Fibroblast of lung (primary cell): ENCODE data around the gene GLCCI1. TPM values are rescaled to one million over a fixed set of nuclear protein-coding genes. Genes with fewer than 3 reads are reported as not detected.

ENCODE experiments used
- DNase-seq, 2 donors: peaks; one replicate each; pipeline versions ENCODE4 v3.0.0 to v3.0.0-alpha.2; 2010; ENCODE audit warnings: low read depth in 2 of 2
- H2AFZ ChIP-seq: 2 replicates; pipeline ENCODE4 v1.5.1; 2012; ENCODE audit warnings: low read length, control low read depth, inconsistent platforms
- H3K27ac ChIP-seq: 2 replicates; pipeline ENCODE4 v1.5.1; 2011; ENCODE audit warnings: low read length, control low read depth; ENCODE audit not compliant: insufficient read depth
- H3K27me3 ChIP-seq: 2 replicates; pipeline ENCODE4 v1.5.1; 2011; ENCODE audit warnings: mild to moderate bottlenecking, low read length; ENCODE audit not compliant: control insufficient read depth, insufficient read depth
- H3K36me3 ChIP-seq: 2 replicates; pipeline ENCODE4 v1.5.1; 2011; ENCODE audit warnings: low read length; ENCODE audit not compliant: control insufficient read depth, insufficient read depth
- H3K4me1 ChIP-seq: 2 replicates; pipeline ENCODE4 v1.5.1; 2011; ENCODE audit warnings: low read length; ENCODE audit not compliant: control insufficient read depth, insufficient read depth; ENCODE audit errors: extremely low read depth
- H3K4me2 ChIP-seq: 2 replicates; pipeline ENCODE4 v1.5.1; 2011; ENCODE audit warnings: low read length, control low read depth; ENCODE audit not compliant: insufficient read depth; ENCODE audit errors: extremely low read depth
- H3K4me3 ChIP-seq, 4 experiments: fragments of 200-600 bp in 1 of 4; sonication (generic) in 1 of 4; replicated peaks in 1 of 4; 2 replicates each; pipeline ENCODE4 v1.5.1; 2011 to 2016; ENCODE audit warnings: low read length in 4 of 4, low read depth in 3 of 4, mild to moderate bottlenecking in 3 of 4, control low read depth in 2 of 4, inconsistent platforms in 1 of 4, mixed read lengths in 1 of 4; ENCODE audit not compliant: insufficient read depth in 1 of 4; ENCODE audit errors: control extremely low read depth in 1 of 4
- H3K79me2 ChIP-seq: 2 replicates; pipeline ENCODE4 v1.5.1; 2012; ENCODE audit warnings: mild to moderate bottlenecking, low read length, inconsistent platforms; ENCODE audit not compliant: control insufficient read depth, insufficient read depth
- H3K9ac ChIP-seq: 2 replicates; pipeline ENCODE4 v1.5.1; 2011; ENCODE audit warnings: mild to moderate bottlenecking, low read length, control low read depth; ENCODE audit not compliant: insufficient read depth
- H3K9me3 ChIP-seq: 2 replicates; pipeline ENCODE4 v1.5.1; 2012; ENCODE audit warnings: low read depth, low read length; ENCODE audit not compliant: control insufficient read depth, insufficient read depth
- H4K20me1 ChIP-seq: 2 replicates; pipeline ENCODE4 v1.5.1; 2011; ENCODE audit warnings: low read length; ENCODE audit not compliant: control insufficient read depth, insufficient read depth; ENCODE audit errors: extremely low read depth
- CTCF ChIP-seq, 2 donors: IDR thresholded peaks in 1 of 2; conservative IDR thresholded peaks in 1 of 2; 1 replicate in 1 of 2; 2 replicates in 1 of 2; pipeline ENCODE4 v1.5.1; 2011 to 2012; ENCODE audit warnings: low read length in 2 of 2, control low read depth in 1 of 2, inconsistent platforms in 1 of 2, low read depth in 1 of 2, mild to moderate bottlenecking in 1 of 2
- EZH2 ChIP-seq: IDR thresholded peaks from 2 replicates; pipeline ENCODE4 v1.5.1; 2012; ENCODE audit warnings: low read length, control low read depth, mild to moderate bottlenecking; ENCODE audit errors: missing control alignments
- polyA plus RNA-seq, 2 donors: library from polyadenylated mRNA; depleted of rRNA in 1 of 2; stranded (reverse) in 1 of 2; unstranded in 1 of 2; fragments of >200 nt; gene quantifications; 2 replicates each; pipeline ENCODE4 v1.2.1, GENCODE V29; 2011 to 2012; ENCODE audit warnings: missing spikeins in 1 of 2
- total RNA-seq: library from RNA; depleted of rRNA; stranded (reverse); fragments of >200 nt; gene quantifications from 2 replicates; pipeline ENCODE4 v1.2.1, GENCODE V29; 2014

The GLCCI1 gene
- total and polyA plus RNA-seq, 2 donors (not counting 1 experiment from before 2014, with no cell fraction given) = 4.4 to 8.3 TPM

GRCh38 chr7:7943951-7944350, 24.6 kb upstream of the GLCCI1 start:
- H3K4me3 ChIP-seq = no peak overlapping the region
- no peak overlapping the region for H2AFZ ChIP-seq
- TF ChIP-seq CTCF (conservative IDR thresholded peaks at IDR 0.05 in 1 of 2, IDR thresholded peaks at IDR 0.05 in 1 of 2; ENCODE audit: low read depth in 1 of 2, low read length in 2 of 2) = no peak
- no peak for TF ChIP-seq EZH2
- H3K9ac ChIP-seq = no peak overlapping the region
- no peaks in the 10 kb centered on the region for H3K4me1 ChIP-seq
- no peaks in the 10 kb centered on the region for H3K9me3 ChIP-seq
- H3K4me2 ChIP-seq = no peak overlapping the region
- H3K79me2 ChIP-seq = no peaks in the 10 kb centered on the region
- DNase-seq = no peak
- H4K20me1 ChIP-seq = no peaks in the 10 kb centered on the region
- H3K27ac ChIP-seq = no peak overlapping the region
- H3K27me3 ChIP-seq = no peaks in the 10 kb centered on the region
- H3K36me3 ChIP-seq = no peaks in the 10 kb centered on the region

DNA sequence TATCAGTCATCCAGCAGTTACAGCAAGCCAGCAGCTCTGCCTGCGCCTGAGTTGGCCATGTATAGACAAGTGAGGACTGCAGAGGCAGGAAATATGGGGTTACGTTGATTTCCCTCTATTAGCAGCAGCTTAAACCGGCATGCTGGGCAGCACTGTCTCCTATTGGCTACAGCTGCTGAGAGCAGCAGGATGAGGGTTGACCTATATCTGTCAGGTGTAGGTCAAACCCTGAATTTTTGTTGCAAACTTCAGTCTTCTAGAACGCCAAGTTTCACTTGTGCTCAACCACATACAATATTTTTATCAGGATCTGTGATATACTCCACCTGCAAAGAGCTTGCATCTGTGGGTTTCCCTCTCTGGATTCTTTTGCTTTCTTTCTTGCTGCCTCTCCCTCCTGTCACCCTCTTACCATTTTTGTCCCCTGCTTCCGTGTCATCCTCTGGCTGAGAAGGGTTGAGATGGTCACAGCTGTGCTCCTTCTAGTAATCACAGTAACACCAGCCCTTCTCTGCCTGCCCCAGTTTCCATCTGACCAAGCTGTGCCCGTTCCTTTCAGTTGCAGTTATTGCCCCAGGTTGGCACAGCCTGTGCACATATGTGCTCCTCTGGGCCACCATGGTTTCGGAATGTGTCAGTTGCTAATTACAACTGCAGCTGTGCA, 23.8 kb upstream of the GLCCI1 start:
- no peak for DNase-seq
- no peaks in the 10 kb centered on the region for H3K36me3 ChIP-seq
- no peaks in the 10 kb centered on the region for H3K79me2 ChIP-seq
- no peak overlapping the region for H3K9ac ChIP-seq
- TF ChIP-seq EZH2 = no peak
- no peak overlapping the region for H3K27ac ChIP-seq
- no peaks in the 10 kb centered on the region for H3K27me3 ChIP-seq
- H3K4me1 ChIP-seq = no peaks in the 10 kb centered on the region
- no peaks in the 10 kb centered on the region for H3K9me3 ChIP-seq
- no peak overlapping the region for H3K4me2 ChIP-seq
- H4K20me1 ChIP-seq = no peaks in the 10 kb centered on the region
- no peak overlapping the region for H3K4me3 ChIP-seq
- H2AFZ ChIP-seq = no peak overlapping the region

GRCh38 chr7:7946486-7946885, 22.1 kb upstream of the GLCCI1 start:
- Histone ChIP-seq H3K4me1 (no peaks in the 10 kb centered on the region), H3K27ac (no peak overlapping the region), H3K36me3 (no peaks in the 10 kb centered on the region), H3K4me3 (no peak overlapping the region), H3K9ac (no peak overlapping the region), H4K20me1 (no peaks in the 10 kb centered on the region), H2AFZ (no peak overlapping the region), H3K79me2 (no peaks in the 10 kb centered on the region), H3K4me2 (no peak overlapping the region), H3K9me3 (no peaks in the 10 kb centered on the region), H3K27me3 (no peaks in the 10 kb centered on the region)
- DNase-seq = no peak
- no peak for TF ChIP-seq EZH2
- TF ChIP-seq CTCF (conservative IDR thresholded peaks at IDR 0.05 in 1 of 2, IDR thresholded peaks at IDR 0.05 in 1 of 2; ENCODE audit: low read depth in 1 of 2, low read length in 2 of 2) = no peak
